Activated gamma-delta T cell treated with anti-CD3 and anti-CD28 coated beads, Interleukin-2, amount 50 U/mL, for 16 hours (primary cell): ENCODE data around the gene B3GNT8.
"Not testable (repeated sequence)": the region's sequence is repeated elsewhere in the genome, so short reads cannot be mapped to it uniquely, and the experiment has no call there.

ENCODE experiments used
- DNase-seq: peaks from one replicate; pipeline ENCODE4 v3.0.0-alpha.2; 2020; ENCODE audit warnings: low read depth

The B3GNT8 gene

DNA sequence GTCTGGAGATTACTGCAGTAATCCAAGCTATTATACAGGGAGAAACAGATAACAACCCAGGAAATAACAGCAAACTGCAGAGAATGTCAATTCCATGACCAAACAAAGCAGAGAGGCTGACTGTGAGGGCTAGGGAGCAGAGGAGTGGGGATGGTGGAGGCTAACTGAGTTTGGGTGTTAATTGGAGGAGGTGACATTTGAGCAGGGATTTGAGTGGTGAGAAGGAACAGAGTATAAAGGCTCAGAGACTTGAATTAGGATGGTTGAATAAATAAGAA, 9.4 kb upstream of the B3GNT8 start:
- DNase-seq: no peak

DNA sequence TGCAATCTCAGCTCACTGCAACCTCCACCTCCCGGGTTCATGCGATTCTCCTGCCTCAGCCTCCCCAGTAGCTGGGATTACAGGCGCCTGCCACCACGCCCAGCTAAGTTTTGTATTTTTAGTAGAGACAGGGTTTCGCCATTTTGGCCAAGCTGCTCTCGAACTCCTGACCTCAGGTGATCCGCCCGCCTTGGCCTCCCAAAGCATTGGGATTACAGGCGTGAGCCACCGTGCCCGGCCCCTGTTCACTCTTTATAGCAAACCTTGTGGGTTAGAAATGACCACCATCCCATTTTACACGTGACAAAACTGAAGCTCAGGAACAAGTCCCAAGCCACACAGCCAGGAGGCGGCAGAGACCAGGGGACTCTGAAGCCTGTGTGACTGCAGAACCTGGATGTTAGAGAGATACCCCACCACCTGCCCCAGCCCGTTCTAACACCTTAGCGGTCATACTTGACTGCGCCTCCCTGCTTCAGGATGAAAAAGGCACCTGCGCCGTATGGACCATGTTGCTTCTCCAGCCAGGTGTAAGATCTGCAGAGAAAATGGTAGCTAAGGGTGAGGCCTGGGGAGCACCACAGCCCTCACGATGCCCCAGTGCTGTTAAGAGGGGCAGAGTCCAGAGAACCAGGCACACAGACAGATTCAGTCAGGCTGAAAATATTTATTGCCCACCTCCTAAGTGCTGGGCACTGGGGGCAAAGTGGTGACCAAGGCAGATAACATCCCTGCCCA, 8.9 kb upstream of the B3GNT8 start:
- no peak for DNase-seq

DNA sequence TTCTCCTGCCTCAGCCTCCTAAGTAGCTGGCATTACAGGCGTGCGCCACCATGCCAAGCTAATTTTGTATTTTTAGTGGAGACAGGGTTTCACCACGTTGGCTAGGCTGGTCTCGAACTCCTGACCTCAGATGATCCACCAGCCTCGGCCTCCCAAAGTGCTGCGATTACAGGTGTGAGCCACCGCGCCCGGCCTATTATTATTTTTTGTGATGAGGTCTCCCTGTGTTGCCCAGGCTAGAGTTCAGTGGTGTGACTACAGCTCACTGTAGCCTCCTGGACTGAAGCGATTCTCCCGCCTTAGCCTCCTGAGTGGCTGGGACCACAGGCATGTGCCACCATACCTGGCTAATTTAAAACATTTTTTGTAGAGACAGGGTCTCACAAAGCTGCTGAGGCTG, 8.2 kb upstream of the B3GNT8 start:
- DNase-seq: not testable (repeated sequence)

DNA sequence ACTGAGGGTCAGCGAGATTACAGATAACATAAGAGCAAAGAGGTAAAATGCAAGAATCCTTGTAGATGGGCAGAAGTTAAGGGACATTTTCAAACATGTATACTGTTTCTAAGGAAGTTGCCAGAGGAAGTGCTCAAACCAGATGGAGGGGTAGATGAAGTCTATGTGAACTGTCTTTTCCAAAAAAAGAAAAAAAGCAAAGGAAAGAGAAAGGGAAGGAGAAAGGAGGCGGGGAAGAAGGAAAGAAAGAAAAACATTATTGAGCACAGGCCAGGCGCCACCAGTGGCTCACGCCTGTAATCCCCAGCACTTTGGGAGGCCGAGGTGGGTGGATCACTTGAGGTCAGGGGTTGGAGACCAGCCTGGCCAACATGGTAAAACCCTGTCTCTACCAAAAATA, 7.3 kb upstream of the B3GNT8 start:
- DNase-seq: no peak

DNA sequence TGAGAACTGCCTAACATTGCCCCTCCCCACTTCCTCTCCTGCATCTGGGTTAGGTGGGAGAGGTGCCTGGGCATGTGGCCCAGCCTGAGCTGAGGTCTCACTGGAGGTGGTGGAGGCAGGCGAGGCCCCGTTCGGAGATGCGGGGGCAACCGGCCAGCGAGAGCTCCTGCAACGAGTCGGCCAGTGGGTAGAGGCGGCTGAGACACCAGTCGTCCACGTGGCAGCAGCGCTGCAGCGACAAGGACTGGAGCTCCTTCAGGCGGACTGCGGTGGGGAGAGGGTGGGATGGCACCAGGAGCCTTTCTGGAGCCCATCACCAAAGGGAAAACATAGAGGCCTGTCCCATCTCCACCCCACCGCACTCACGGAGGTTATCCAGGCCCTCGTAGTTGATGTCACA, 6.0 kb upstream of the B3GNT8 start:
- no peak for DNase-seq

DNA sequence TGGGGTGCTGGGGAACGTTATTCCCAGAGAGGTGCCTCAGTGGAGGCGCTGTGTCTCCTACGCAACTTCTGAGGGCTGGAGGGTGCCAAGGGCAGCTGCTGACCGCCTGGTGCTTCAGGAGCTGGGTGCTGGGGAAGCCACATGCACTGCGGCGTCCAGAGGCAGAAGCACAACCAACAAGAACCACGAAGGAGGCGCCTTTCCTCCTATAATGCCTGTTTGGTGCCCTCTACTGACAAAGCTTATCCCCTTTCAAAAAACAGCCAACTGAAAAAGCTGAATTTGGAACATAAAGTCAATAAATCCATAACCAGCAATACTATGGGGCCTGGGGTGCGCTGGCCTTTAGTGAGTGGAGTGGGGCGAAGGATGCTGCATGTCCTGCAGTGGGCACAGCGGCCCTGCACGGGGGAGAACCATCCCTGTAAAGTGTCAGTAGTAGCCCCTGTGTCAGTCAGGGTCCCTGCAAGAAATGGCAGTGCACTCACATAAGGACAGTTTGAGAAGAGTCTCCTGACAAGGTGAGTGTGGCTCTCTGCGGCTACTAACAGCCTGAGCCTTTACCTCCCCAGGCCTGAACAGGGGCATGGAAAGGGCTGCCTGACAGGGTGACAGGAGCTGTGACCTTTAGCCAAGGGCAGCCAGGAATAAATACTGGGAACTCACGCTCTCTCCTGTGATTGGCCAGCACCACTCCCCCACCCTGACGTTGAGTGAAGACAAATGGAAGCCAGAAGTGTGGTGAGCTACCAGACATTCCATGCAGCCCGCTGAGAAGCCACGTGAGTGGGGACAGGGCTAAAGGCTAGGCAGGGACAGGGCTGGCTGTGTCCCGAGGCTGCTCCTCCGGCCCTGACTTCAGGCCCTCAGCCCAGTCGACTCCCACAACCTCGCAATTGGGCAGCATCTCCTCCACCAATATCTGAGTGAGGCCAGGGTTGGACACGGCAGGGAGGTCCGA, 4.5 kb upstream of the B3GNT8 start:
- DNase-seq: no peak

DNA sequence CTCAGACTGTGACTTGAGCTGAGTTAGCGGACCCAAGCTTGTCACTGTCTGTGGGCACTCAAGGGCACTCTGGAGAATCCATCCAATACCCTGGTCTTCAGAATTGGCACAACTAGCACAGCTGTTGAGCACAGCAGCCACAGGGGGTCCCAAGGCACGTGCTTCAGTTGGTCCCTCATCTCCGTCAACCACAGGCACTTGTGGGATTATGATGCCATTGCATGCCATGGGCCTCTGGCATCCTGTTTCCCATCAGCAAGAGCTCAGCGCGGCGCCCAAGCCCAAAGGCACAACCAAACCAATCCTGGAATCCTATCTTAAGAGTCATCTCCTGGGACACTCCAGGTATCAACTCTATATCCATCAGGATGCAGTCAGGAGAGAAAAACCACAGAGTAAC, 3.7 kb upstream of the B3GNT8 start:
- DNase-seq: no peak

DNA sequence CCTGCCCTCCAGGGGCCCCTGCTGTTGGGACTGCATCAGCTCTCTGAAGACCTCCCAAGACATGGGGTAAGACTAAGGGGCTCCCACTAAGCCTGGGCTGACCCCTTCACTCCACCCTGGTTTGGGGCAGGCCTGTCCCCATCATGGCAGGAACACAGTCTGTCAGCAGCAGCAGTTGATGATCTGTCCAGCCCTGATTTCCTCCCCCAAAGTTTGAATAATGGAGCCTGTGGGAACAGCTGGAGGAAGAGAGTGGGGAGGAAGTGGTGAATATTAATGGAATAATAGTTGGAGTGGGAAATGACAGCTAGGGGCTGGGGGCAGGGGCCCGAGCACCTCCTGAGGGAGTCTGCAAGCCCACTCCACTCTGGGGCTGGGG, 1.3 kb upstream of the B3GNT8 start:
- no peak for DNase-seq

DNA sequence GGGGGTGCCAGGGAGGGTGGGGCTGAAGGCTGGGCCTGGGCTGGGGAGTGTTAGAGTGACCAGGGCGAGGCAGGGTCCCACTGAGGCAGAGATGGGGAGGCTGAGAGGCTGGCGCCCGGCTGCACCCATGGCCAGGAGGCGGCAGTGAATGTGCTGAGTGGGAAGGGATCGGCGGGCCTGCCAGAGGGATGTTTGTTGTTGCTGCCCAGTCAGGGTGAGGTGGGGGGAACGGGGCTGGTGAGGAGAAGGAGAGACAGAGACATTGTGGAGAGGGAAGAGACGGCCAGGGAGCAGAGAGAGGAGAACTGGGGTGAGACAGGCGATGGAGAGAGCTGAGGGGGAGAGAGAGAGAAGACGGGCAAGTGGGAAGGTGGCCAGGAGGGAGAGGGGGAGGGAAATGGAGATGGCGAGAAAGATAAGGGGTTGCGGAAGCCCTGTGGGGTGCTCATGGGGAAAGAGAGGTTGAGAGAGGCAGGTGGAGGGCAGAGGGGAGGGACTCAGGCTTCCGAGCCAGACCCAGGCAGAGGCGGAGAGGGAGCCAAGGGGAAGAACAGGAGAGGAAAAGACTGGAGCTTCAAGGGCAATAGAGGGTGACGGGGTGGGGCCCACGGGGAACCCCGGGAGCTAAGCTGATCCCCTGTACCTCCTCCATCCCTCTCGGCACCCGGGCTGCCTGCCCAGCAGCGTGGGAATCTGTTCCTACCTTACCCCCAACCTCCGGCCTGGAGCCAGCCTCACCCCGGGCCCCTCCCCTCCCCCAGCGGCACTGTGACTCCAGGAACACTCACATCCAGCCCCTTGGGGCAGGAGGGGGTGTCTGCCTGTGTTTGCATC, 690 bp upstream of the B3GNT8 start:
- DNase-seq: peak; percentile 50

DNA sequence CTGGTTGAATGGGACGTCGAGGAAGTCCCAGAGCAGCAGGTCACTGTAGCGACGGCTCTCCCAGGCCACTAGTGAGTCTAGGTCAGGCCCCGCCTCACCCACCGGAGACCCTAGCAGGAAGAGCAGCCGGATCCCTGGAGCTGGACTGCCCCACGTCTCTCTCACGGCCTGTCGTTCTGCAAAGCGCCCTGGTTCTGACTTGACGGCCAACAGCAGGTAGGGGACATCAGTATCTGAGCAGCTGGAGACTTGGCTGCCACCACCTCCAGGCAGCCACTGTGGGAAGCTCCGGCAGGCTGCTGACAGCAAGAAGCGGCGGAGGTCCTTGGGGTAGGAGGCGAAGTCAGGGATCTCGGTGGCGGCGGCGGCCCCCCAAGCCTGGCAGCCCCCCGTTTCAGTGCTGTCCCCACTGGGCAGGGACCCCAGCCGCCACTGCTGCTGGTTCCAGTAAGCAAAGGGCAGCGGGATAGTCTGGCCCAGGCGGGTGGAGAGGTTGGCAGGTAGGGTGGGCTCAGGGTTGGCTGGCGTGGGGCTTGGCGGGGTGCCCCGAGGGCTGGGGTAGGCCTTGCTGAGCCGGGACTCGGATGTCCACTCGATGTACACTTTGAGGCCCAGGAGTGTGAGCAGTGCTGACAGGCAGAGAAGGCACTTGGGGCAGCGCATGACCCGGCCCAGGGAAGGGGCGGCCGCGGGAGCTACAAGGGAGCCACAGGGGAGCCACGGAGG, 895 bp downstream of the B3GNT8 start:
- DNase-seq: no peak

DNA sequence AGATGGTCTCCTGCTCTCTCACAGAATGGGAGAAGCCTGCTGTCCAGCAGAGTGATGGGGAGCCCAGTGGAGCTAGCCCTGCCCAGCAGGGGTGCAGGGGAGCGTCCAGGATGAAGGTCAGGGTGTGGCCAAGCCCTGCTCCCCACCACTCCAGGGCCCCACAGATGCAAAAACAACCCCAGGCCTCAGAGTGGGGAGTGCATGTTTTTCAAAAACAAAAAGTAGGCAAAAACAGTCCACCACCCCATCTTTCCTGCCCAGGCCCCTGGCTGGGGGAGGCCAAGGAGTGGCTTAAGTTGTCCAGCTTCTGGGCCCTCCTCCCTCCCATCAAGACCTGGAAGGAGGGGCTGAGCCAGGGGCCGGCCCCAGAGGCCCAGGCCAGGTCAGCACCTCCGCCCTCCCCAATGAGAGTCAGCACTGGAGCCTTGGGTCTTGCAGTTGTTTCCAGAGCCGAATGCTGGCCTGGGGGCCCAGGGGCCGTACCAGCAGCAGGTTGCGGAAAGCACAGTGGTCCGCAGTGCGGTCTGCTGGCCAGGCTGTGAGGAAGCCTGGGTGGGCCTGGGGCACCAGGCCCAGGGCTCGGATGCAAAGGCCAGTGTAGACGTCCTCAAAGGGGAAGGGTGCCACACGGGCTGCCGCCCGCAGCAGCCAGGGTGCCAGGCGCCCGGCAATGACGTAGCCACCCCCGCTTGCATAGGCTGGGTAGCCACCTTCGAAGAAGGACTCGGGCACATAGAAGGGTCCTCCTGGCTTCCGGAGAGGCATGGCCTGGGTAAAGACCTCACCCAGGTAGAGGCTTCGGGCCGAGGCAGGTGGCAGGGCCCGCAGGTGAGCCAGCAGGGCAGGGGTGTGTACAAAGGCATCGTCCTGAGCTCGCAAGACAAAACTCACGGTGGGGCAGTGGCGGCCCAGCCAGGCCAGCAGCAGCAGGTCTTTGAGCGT, 1.7 kb downstream of the B3GNT8 start:
- no peak for DNase-seq

DNA sequence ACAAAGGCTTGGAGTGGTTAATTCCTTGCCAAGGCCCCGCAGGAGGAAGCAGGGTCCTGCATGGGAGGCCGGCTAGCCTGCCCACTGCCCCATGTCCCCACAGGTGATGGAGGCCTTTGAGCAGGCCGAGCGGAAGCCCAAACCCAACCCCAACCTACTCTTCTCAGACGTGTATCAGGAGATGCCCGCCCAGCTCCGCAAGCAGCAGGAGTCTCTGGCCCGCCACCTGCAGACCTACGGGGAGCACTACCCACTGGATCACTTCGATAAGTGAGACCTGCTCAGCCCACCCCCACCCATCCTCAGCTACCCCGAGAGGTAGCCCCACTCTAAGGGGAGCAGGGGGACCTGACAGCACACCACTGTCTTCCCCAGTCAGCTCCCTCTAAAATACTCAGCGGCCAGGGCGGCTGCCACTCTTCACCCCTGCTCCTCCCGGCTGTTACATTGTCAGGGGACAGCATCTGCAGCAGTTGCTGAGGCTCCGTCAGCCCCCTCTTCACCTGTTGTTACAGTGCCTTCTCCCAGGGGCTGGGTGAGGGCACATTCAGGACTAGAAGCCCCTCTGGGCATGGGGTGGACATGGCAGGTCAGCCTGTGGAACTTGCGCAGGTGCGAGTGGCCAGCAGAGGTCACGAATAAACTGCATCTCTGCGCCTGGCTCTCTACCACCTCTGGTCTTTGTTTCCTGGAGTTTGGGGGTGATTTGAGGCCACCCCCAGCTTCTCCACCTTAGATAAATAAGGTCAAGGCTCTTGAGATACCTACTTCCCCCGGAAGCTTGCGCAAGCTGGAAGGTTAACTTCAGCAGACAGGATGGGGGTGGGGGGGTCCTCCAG, 2.6 kb downstream of the B3GNT8 start:
- DNase-seq: no peak

DNA sequence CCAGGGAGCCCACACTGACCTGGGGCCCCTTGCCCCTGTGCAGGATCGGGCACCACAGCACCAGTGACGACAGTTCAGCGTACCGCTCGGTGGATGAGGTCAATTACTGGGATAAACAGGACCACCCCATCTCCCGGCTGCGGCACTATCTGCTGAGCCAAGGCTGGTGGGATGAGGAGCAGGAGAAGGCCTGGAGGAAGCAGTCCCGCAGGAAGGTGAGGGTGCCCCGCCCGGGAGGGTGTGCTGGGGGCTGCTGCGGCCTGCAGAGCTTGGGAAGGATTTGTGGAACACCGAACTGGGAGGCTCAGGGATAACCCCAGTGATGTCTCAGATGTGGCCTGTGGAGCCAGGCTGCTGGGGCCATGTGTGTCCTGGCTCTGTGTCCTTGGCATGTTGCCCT, 4.2 kb downstream of the B3GNT8 start:
- no peak for DNase-seq

DNA sequence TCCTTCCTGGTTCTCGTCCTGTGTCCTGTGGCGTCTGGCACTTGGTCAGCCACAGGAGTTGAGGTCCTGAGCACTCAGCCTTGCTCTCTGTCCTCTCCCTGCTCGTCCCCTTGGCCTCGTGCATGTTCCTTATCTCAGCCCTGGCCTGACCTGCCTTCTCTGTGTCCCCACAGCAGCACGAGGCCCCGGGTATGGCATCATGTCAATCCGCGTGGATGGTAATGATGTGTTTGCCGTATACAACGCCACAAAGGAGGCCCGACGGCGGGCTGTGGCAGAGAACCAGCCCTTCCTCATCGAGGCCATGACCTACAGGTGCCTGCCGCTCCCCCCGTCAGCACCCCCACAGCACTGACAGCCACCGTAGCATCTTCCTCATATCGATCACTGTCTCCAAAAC, 4.7 kb downstream of the B3GNT8 start:
- DNase-seq: no peak

DNA sequence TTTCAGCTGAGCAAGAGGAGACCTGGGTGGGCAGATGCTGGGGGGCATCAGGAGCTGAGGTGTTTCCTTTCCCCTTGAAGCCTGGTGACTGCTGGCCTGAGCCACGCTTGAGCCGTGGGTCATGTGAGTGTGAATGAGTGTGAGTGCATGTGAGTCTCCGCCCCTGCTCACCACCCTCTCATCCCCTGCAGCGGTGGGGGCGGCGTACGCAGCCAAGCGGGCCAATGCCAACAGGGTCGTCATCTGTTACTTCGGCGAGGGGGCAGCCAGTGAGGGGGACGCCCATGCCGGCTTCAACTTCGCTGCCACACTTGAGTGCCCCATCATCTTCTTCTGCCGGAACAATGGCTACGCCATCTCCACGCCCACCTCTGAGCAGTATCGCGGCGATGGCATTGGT, 5.2 kb downstream of the B3GNT8 start:
- no peak for DNase-seq

DNA sequence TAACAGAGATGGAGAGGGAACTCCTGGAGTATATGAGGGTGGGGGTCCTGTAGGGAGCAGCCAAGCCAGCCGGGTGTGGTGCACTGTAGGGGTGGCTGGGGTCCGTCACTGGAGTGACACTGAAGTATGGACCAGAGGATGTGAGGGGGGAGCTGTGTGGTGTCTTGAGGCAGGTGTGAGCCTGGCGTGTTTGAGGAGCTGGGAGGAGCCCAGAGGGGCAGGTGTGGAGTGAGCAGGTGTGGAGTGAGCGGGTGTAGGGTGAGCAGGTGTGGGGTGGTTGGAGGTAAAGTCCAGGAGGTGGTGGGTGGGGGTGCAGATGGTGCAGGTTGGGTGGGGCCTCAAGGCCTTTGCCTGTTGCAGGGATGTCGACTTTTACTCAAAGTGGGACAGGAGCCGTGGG, 5.9 kb downstream of the B3GNT8 start:
- DNase-seq: no peak

DNA sequence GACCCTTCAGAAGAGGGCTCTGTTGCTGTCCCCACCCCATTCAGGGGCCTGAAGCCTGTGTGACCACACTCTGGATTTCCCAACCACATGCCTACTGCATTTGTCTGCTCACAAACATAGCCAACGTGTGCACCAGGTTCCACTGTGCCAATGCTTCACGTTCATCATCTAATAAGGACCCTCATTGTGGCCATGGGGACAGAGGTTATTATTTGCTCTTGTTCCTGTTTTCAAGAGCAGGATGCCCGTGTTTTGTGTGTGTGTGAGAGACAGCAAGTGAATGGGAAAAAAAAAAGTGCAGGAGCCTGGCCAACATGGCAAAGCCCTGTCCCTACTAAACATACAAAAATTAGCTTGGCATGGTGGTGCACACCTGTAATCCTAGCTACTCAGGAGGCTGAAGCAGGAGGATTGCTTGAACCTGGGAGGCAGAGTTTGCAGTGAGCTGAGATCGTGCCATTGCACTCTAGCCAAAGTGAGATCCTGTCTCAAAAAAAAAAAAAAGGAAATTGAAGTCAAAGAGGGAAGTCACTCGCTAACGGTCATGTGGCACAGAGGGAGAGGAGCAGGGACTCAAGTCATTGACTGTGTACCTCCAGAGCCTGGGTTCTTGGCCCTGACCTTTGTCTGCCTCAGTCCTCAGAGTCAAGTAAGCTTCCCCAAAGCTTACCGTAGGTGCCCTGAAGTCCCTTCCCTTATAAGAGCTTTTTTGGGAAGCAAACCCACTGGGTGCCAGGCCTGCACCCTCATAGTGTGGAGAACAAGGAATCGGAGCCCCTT, 6.9 kb downstream of the B3GNT8 start:
- no peak for DNase-seq

DNA sequence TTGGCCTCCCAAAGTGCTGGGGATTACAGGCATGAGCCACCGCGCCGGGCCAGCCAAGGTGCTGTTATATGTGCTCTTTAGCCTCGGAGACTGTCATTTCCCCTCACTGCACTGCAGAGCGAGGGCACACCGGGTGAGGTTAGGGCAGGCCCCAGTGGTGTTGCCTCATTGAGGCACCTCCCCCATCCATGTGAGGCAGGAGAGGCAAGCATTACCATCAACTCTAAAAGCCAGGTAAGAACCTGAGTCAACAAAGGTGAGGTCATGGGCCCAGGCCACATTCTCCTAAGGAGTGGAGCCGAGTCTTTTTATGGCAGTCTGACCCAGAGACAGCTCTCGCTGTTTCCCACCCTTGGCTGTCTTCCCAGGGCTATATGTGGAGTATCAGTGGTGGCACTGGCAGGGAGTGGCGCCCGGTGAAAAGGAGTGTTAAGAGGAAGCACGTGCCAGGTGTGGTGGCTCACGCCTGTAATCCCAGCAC, 10.9 kb downstream of the B3GNT8 start:
- DNase-seq: no peak

DNA sequence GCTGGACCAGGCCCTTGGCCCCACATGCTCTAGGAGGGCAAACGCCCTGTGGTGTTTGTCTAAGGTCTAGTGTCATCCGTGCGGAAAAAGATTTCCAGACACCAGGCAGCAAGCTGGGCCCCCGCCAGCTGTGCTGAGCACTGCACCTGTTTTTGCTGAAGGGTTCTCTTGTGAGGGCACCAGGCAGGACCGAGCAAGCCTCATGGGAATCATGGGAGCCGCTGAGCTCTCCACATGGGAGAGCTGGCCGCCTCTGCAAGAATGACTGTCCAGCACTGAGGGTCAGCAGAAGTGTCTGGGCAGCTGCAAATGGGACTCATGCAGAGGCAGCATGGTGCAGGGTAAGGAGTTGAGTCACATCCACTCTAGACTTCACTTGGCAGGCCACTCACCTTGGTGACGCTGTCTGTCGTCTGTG, 12.0 kb downstream of the B3GNT8 start:
- DNase-seq: no peak
